Ectodermal cell (in vitro differentiated cells): ENCODE measurements around the gene COL28A1.

ENCODE experiments used
- H3K27ac ChIP-seq: 2 replicates; pipeline ENCODE4 v1.7.0; 2013; ENCODE audit warnings: mild to moderate bottlenecking, low read depth, low read length; ENCODE audit not compliant: insufficient read depth, poor library complexity, severe bottlenecking
- H3K27me3 ChIP-seq: 2 replicates; pipeline ENCODE4 v1.7.0; 2013; ENCODE audit warnings: mild to moderate bottlenecking, low read length; ENCODE audit not compliant: insufficient read depth, control insufficient read depth, poor library complexity, severe bottlenecking
- H3K36me3 ChIP-seq: one replicate; pipeline ENCODE4 v1.7.0; 2013; ENCODE audit warnings: low read length; ENCODE audit not compliant: control insufficient read depth, insufficient read depth
- H3K4me1 ChIP-seq: one replicate; pipeline ENCODE4 v1.7.0; 2013; ENCODE audit warnings: low read length; ENCODE audit not compliant: control insufficient read depth, insufficient read depth
- H3K4me3 ChIP-seq: 2 replicates; pipeline ENCODE4 v1.7.0; 2013; ENCODE audit warnings: low read depth, low read length, control low read depth; ENCODE audit not compliant: insufficient read depth
- H3K9me3 ChIP-seq: 2 replicates; pipeline ENCODE4 v1.7.0; 2013; ENCODE audit warnings: mild to moderate bottlenecking, low read length, moderate library complexity; ENCODE audit not compliant: control insufficient read depth
- WGBS, 2 experiments: methylation state at CpG; one replicate each; pipeline ENCODE4 v1.1.7; 2013; ENCODE audit warnings: missing lambda C conversion rate in 2 of 2; 5-methylcytosine and 5-hydroxymethylcytosine counted together

The COL28A1 gene

DNA sequence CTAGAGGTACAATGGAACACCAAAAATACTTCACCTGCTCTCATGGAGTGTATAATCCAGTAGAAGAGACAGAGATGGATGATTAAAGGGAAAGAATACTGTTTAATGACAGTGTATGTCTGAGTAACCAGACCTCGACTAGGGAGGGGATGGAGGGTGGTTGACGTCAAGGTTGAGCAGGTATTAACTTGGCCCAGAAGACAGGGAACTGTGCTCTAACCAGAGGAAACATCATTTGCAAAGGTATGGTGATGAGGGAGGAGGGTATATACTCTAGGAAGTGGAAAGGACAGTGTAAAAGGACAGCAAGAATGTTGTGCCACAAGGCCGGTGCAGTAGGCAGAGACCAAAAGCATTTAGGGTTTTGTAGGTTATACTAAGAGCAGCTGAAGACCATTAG lies 33.9 kb upstream of the COL28A1 start:
- Histone ChIP-seq H3K27ac (no peak overlapping the region), H3K9me3 (no peaks in the 10 kb centered on the region), H3K27me3 (no peaks in the 10 kb centered on the region), H3K4me3 (no peak overlapping the region), H3K4me1 (peaks cover 3% of the 10 kb centered on the region), H3K36me3 (peaks cover 9% of the 10 kb centered on the region)
- 94 to 97% methylated on average over 3 of the region's 3 CpGs for WGBS, 2 experiments

- Histone ChIP-seq H3K36me3 (peaks cover 9% of the 10 kb centered on the region), H3K4me1 (peaks cover 3% of the 10 kb centered on the region), H3K9me3 (no peaks in the 10 kb centered on the region), H3K4me3 (no peak overlapping the region), H3K27me3 (no peaks in the 10 kb centered on the region), H3K27ac (no peak overlapping the region)
- WGBS, 2 experiments = 94 to 96% methylated on average over 3 to 5 of the region's 5 CpGs
These were observed 33.4 kb upstream of the COL28A1 start for GRCh38 chr7:7569081-7569527.

DNA sequence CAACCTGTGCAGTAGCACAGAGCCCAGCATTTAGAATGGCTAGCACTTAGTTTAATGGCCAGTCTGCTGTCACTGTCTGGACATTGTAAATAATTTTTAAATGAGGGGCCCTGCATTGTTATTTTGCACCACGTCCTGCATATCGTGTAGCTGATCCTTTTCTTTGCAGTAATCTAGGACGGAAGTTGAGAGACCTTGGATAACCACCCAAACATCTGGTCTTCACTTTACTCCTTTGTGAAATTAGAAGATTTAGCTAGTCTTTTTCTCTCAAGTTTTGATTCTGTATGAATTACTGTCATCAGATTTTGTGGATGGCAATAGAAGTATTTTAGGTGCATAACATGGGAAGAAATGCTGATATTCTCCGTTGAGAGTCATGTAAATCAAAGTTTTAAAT lies 32.9 kb upstream of the COL28A1 start:
- Histone ChIP-seq H3K27me3 (no peaks in the 10 kb centered on the region), H3K4me3 (no peak overlapping the region), H3K27ac (no peak overlapping the region), H3K9me3 (no peaks in the 10 kb centered on the region), H3K36me3 (peaks cover 9% of the 10 kb centered on the region), H3K4me1 (peaks cover 3% of the 10 kb centered on the region)
- WGBS, 2 experiments = 91 to 96% methylated on average over 4 of the region's 4 CpGs

GRCh38 chr7:7567898-7568531 lies 32.3 kb upstream of the COL28A1 start:
- 91 to 93% methylated on average over 1 of the region's 2 CpGs for WGBS, 2 experiments
- H3K27me3 ChIP-seq = no peaks in the 10 kb centered on the region
- H3K36me3 ChIP-seq = peaks cover 9% of the 10 kb centered on the region
- H3K4me1 ChIP-seq = peaks cover 3% of the 10 kb centered on the region
- no peaks in the 10 kb centered on the region for H3K9me3 ChIP-seq
- peak overlapping the region; percentile 84 for H3K4me3 ChIP-seq
- H3K27ac ChIP-seq = no peak overlapping the region

GRCh38 chr7:7566651-7567611 lies 31.3 kb upstream of the COL28A1 start, which contains the start of gene MIOS:
MIOS (plus strand) TSS chr7:7566884; CDS start chr7:7572476, 5,592 bp downstream.
- 1% methylated on average over 96 of the region's 96 CpGs for WGBS, 2 experiments
- H3K27me3 ChIP-seq = no peaks in the 10 kb centered on the region
- peaks cover 3% of the 10 kb centered on the region for H3K4me1 ChIP-seq

GRCh38 chr7:7565746-7566650 lies 30.3 kb upstream of the COL28A1 start:
- WGBS, 2 experiments = 90% methylated on average over 26 of the region's 26 CpGs
- Histone ChIP-seq H3K36me3 (peaks cover 9% of the 10 kb centered on the region), H3K27ac (peak overlapping the region; percentile 65), H3K4me1 (peaks cover 3% of the 10 kb centered on the region), H3K27me3 (no peaks in the 10 kb centered on the region), H3K9me3 (no peaks in the 10 kb centered on the region), H3K4me3 (peak overlapping the region; percentile 84)

More at GRCh38 chr7:7566651-7567611, 31.3 kb upstream of the COL28A1 start, which contains the start of gene MIOS:
- peaks cover 9% of the 10 kb centered on the region for H3K36me3 ChIP-seq
- peak within 1 kb of the TSS; percentile 84 for H3K4me3 ChIP-seq
- H3K27ac ChIP-seq = peak within 1 kb of the TSS; percentile 65
- H3K9me3 ChIP-seq = no peaks in the 10 kb centered on the region

DNA sequence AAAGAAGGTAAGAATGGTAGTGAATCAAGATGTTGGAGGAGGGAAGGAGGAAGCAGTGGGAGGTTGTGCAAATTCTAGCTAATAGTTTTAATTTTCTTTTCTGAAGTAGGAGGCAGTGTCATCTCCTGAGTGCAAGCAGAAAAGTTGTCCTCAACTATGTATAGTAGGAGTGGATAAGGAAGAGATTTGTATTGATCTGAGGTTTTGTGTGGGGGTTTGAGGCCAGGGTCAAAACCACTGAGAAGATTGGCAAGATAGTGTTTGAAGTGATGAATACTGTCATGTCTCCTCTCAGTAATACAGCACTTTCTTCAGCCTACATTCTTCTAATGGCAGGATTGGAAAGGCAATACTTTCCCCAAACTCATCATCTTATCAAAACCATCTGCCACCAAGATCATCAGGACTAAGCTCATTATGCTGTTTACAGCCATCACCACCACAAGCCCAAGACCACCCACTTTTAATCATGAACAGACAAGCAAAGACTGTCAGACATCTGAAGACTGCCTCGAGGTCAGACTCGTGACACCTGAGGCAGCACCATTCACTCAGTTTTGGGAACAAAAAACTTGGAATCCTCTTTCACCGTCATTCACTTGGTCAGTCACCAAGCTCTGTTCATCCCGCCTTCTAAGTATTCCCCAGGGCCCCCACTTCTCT lies 29.5 kb upstream of the COL28A1 start:
- Histone ChIP-seq H3K4me3 (no peak overlapping the region), H3K36me3 (peaks cover 7% of the 10 kb centered on the region), H3K27me3 (no peaks in the 10 kb centered on the region), H3K9me3 (no peaks in the 10 kb centered on the region), H3K27ac (no peak overlapping the region), H3K4me1 (peaks cover 3% of the 10 kb centered on the region)
- 95 to 97% methylated on average over 4 of the region's 4 CpGs for WGBS, 2 experiments

DNA sequence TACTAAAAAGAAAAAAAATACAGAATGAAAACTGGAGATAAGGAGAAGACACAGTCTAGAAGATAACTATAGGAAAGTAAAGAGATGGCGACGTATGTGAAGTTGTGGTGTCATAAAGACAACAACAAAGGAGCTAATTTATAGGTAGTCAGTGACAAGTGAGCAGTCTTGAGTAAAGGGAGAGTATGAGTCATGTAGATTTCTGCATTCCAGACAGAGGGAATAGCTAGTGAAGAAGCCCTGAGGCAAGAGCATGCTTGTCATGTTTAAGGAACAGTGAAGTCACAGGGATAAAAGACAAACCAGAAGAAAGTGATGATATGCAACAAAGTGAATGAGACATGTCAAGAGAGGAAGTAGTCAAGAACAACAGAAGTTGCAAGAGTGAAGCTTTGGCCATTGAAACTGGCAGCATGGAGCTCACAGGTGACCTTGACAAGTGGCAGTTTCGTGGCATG lies 28.7 kb upstream of the COL28A1 start:
- Histone ChIP-seq H3K9me3 (no peaks in the 10 kb centered on the region), H3K27me3 (no peaks in the 10 kb centered on the region), H3K4me1 (peaks cover 3% of the 10 kb centered on the region), H3K4me3 (no peak overlapping the region), H3K36me3 (no peaks in the 10 kb centered on the region), H3K27ac (no peak overlapping the region)
- WGBS, 2 experiments = 93 to 98% methylated on average over 3 of the region's 3 CpGs

- Histone ChIP-seq H3K27ac (no peak overlapping the region), H3K4me1 (peaks cover 3% of the 10 kb centered on the region), H3K36me3 (no peaks in the 10 kb centered on the region), H3K9me3 (no peaks in the 10 kb centered on the region), H3K27me3 (no peaks in the 10 kb centered on the region), H3K4me3 (no peak overlapping the region)
These were observed 28.1 kb upstream of the COL28A1 start for GRCh38 chr7:7563813-7564212.
